Kidney epithelial cell (primary cell): ENCODE measurements around the gene MYOM1. TPM values are rescaled to one million over a fixed set of nuclear protein-coding genes. Genes with fewer than 3 reads are reported as not detected.

Experiments
- DNase-seq: peaks from one replicate; pipeline ENCODE4 v3.0.0-alpha.2; 2010; ENCODE audit warnings: low read depth
- H3K27me3 ChIP-seq: 2 replicates; pipeline ENCODE4 v1.6.0; 2011; ENCODE audit warnings: low read length; ENCODE audit not compliant: control insufficient read depth, insufficient read depth
- H3K36me3 ChIP-seq: 2 replicates; pipeline ENCODE4 v1.5.1; 2011; ENCODE audit warnings: low read length; ENCODE audit not compliant: control insufficient read depth, insufficient read depth
- H3K4me3 ChIP-seq: 2 replicates; pipeline ENCODE4 v1.5.1; 2011; ENCODE audit warnings: low read depth, mild to moderate bottlenecking, control low read depth, low read length
- CTCF ChIP-seq: IDR thresholded peaks from 2 replicates; pipeline ENCODE4 v1.5.1; 2011; ENCODE audit warnings: mild to moderate bottlenecking, moderate library complexity, low read length, control low read depth, inconsistent platforms; ENCODE audit not compliant: insufficient read depth, poor library complexity, severe bottlenecking
- total RNA-seq: library from RNA; depleted of rRNA; stranded (reverse); fragments of >200 nt; gene quantifications from 2 replicates; pipeline ENCODE4 v1.2.3, GENCODE V29; 2015

MYOM1 gene
- total RNA-seq, 1 donor from 2014 or later: 0.04 TPM

GRCh38 chr18:3219241-3219630, 532 bp downstream of the MYOM1 start:
- TF ChIP-seq CTCF: no peak

GRCh38 chr18:3218819-3219218, 949 bp downstream of the MYOM1 start:
- DNase-seq: no peak
- Histone ChIP-seq H3K27me3 (no peaks in the 10 kb centered on the region), H3K4me3 (no peak overlapping the region), H3K36me3 (no peaks in the 10 kb centered on the region)
- TF ChIP-seq CTCF: no peak

More at GRCh38 chr18:3219241-3219630, 532 bp downstream of the MYOM1 start:
- Histone ChIP-seq H3K36me3 (no peaks in the 10 kb centered on the region), H3K27me3 (no peaks in the 10 kb centered on the region), H3K4me3 (no peak overlapping the region)
- no peak for DNase-seq

GRCh38 chr18:3217948-3218647, 1.7 kb downstream of the MYOM1 start:
- DNase-seq: no peak
- Histone ChIP-seq H3K4me3 (no peak overlapping the region), H3K27me3 (no peaks in the 10 kb centered on the region), H3K36me3 (no peaks in the 10 kb centered on the region)
- TF ChIP-seq CTCF: no peak

- H3K36me3 ChIP-seq: no peaks in the 10 kb centered on the region
- no peaks in the 10 kb centered on the region for H3K27me3 ChIP-seq
- no peak for DNase-seq
- no peak overlapping the region for H3K4me3 ChIP-seq
- no peak for TF ChIP-seq CTCF
Observed at GRCh38 chr18:3216987-3217386, 2.8 kb downstream of the MYOM1 start.

- TF ChIP-seq CTCF: no peak
- DNase-seq: no peak
- no peaks in the 10 kb centered on the region for H3K36me3 ChIP-seq
- H3K4me3 ChIP-seq: no peak overlapping the region
- H3K27me3 ChIP-seq: no peaks in the 10 kb centered on the region
Observed at GRCh38 chr18:3214855-3215637, 4.7 kb downstream of the MYOM1 start.
